Esophagus muscularis mucosa (tissue), 3 donors: ENCODE measurements around the gene PAK5.

Source experiments
- CTCF ChIP-seq, 3 experiments: fragments of 200-600 bp in 2 of 3; fragments of 450-650 bp in 1 of 3; sonication (generic) in 2 of 3; IDR thresholded peaks; one replicate each; pipeline ENCODE4 v1.5.1; 2017 to 2019; ENCODE audit warnings: antibody characterized with exemption in 3 of 3, mild to moderate bottlenecking in 2 of 3, moderate library complexity in 1 of 3
- POLR2AphosphoS5 ChIP-seq, 2 donors: sonication (generic); formaldehyde crosslinking; IDR thresholded peaks; one replicate each; pipeline ENCODE4 v1.6.1; 2017; ENCODE audit warnings: antibody characterized with exemption in 2 of 2

DNA sequence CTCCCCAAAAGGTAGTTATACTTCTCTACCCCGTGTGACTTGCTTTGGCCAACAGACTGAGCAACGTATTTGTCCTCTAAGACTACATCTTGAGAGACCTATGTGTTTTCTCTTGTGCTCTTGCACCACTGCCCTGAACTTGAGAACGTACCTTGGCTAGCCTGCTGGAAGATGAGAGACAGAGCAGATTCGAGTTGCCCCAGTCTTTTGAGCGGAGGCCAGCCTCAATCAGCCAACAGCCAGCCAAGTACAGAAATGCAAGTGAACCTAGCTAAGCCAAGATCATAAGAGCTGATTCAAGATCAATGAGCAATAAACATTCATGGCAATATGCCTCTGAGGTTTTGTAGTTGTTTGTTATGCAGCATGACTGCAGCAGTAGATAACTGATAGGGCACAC lies 98.4 kb downstream of the PAK5 start:
- no peak for TF ChIP-seq CTCF (IDR thresholded peaks at IDR 0.05)
- TF ChIP-seq POLR2AphosphoS5 (IDR thresholded peaks at IDR 0.05): no peak
